A673 (cell line): ENCODE data around the gene DPP10. TPM values are rescaled to one million over a fixed set of nuclear protein-coding genes. Genes with fewer than 3 reads are reported as not detected.

Experiments
- BruUV-seq: library from RNA; stranded (reverse); fragments of 400-500 nt; replicated peaks from 2 replicates; lab custom pipeline; 2021; lab: Mats Ljungman, UMichigan
- CTCF ChIA-PET: fragments of 300-600 bp; sonication (Branson Sonifier 250); formaldehyde crosslinking; loops from one replicate; lab custom pipeline; 2022; ENCODE audit warnings: antibody characterized with exemption; lab: Charles Lee
- POLR2A ChIA-PET: fragments of 300-600 bp; sonication (Branson Sonifier 250); formaldehyde crosslinking; loops from one replicate; lab custom pipeline; 2022; ENCODE audit warnings: antibody characterized with exemption; ENCODE audit not compliant: low non-redundant PET; lab: Charles Lee
- DNase-seq: peaks from one replicate; pipeline ENCODE4 v3.0.0-alpha.2; 2015; ENCODE audit warnings: low spot score
- H3K27ac ChIP-seq: fragments of 200-600 bp; sonication (generic); 2 replicates; pipeline ENCODE4 v1.5.1; 2016; ENCODE audit warnings: mixed run types, low read depth, mild to moderate bottlenecking, mixed read lengths, antibody characterized with exemption, low read length; ENCODE audit not compliant: poor library complexity, severe bottlenecking
- H3K27me3 ChIP-seq: fragments of 200-600 bp; sonication (generic); replicated peaks from 2 replicates; pipeline ENCODE4 v1.6.1; 2017; ENCODE audit warnings: mixed run types, low read depth, mild to moderate bottlenecking, mixed read lengths, antibody characterized with exemption, low read length; ENCODE audit not compliant: insufficient read depth, poor library complexity
- H3K36me3 ChIP-seq: fragments of 200-600 bp; sonication (generic); 2 replicates; pipeline ENCODE4 v1.6.1; 2016; ENCODE audit warnings: mixed run types, mild to moderate bottlenecking, mixed read lengths, antibody characterized with exemption, low read length; ENCODE audit not compliant: insufficient read depth, poor library complexity, severe bottlenecking
- H3K4me1 ChIP-seq: fragments of 200-600 bp; sonication (generic); 2 replicates; pipeline ENCODE4 v1.6.1; 2017; ENCODE audit warnings: mixed run types, mild to moderate bottlenecking, mixed read lengths, antibody characterized with exemption, low read length; ENCODE audit not compliant: insufficient read depth, poor library complexity, severe bottlenecking
- H3K4me3 ChIP-seq: fragments of 200-600 bp; sonication (generic); 2 replicates; pipeline ENCODE4 v1.5.1; 2016; ENCODE audit warnings: low read depth, mixed run types, mild to moderate bottlenecking, mixed read lengths, low read length; ENCODE audit not compliant: poor library complexity, severe bottlenecking
- H3K9me3 ChIP-seq: fragments of 200-600 bp; sonication (generic); 2 replicates; pipeline ENCODE4 v1.6.1; 2016; ENCODE audit warnings: mixed run types, low read depth, mild to moderate bottlenecking, mixed read lengths, antibody characterized with exemption, low read length; ENCODE audit not compliant: poor library complexity, severe bottlenecking
- CTCF ChIP-seq: fragments of 300-800, 200-600 bp; sonication (generic); conservative IDR thresholded peaks from 2 replicates; pipeline ENCODE4 v1.5.1; 2017; ENCODE audit warnings: low read depth, mild to moderate bottlenecking, antibody characterized with exemption, low read length, moderate library complexity, mixed read lengths
- EZH2 ChIP-seq: fragments of 200-600 bp; sonication (generic); IDR thresholded peaks from 2 replicates; pipeline ENCODE4 v1.6.1; 2017; ENCODE audit warnings: borderline replicate concordance, low read depth, mild to moderate bottlenecking, mixed read lengths, antibody characterized with exemption, low read length; ENCODE audit not compliant: poor library complexity, severe bottlenecking
- intact Hi-C: fragments of 100-400 bp; cut with micrococcal nuclease; formaldehyde crosslinking; loops from one replicate; pipeline ENCODE4 v1.10.0; 2022; ENCODE audit not compliant: unreplicated experiment
- total RNA-seq: library from RNA; stranded (reverse); gene quantifications from 2 replicates; pipeline ENCODE4 v1.2.3, GENCODE V29; 2021

Gene DPP10
- total RNA-seq, 1 experiment from 2014 or later: not detected

DNA sequence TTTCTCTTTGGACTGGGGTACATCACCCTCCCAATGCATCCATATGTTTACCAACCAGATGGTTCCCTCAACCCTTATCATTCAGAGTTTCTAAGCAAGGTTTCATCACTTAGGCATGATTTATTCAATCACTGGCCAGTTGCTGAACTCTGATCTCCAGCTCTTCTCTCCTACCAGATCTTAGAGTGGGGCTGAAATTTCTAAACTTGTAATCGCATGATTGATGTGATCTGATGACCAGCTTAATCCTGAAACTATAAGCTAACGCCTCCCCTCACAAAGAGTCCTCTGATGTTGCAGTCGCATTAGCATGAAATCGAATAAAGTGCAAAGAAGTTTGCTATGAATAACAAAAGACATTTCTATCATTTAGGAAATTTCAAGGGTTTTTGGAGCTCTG, 1082.0 kb downstream of the DPP10 start:
- CTCF ChIA-PET: no interaction called here
- intact Hi-C loops: no loop called here
- H3K36me3 ChIP-seq: no peaks in the 10 kb centered on the region

DNA sequence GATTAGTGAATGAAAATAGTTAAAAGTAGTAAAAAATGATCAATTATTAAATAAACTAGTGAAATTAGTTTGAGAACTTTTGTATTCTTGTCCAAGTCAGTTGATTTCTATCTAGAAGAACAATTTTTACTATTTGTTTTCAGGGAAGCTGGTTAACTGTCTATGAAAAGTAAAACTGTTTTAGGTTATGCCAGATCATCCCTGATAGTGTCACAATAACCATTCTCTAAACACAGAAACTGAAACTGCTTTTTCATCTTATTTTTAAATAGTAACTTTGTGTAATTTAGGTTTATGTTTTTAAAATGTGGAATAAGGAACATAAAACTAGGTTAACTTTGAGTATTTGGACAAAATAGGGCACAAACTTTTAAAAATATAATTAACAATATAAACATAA, 1087.2 kb downstream of the DPP10 start:
- no peaks in the 10 kb centered on the region for H3K4me1 ChIP-seq
- no peak for DNase-seq
- TF ChIP-seq EZH2: no peak
- TF ChIP-seq CTCF: no peak
- intact Hi-C loops: no loop called here
- H3K4me3 ChIP-seq: no peak overlapping the region
- H3K9me3 ChIP-seq: peaks cover 35% of the 10 kb centered on the region
- CTCF ChIA-PET: no interaction called here
- POLR2A ChIA-PET: no interaction called here
- no peak overlapping the region for H3K27ac ChIP-seq
- no TSS peak for BruUV-seq
- H3K36me3 ChIP-seq: no peaks in the 10 kb centered on the region
- H3K27me3 ChIP-seq: no peaks in the 10 kb centered on the region

More for the DNA sequence above, 1082.0 kb downstream of the DPP10 start:
- TF ChIP-seq EZH2 (no peak), CTCF (no peak)
- no peak for DNase-seq
- BruUV-seq: no TSS peak
- H3K4me3 ChIP-seq: no peak overlapping the region
- peaks cover 23% of the 10 kb centered on the region for H3K9me3 ChIP-seq
- POLR2A ChIA-PET: no interaction called here
- H3K4me1 ChIP-seq: no peaks in the 10 kb centered on the region
- no peaks in the 10 kb centered on the region for H3K27me3 ChIP-seq
- H3K27ac ChIP-seq: no peak overlapping the region

- intact Hi-C loops: no loop called here
- POLR2A ChIA-PET: no interaction called here
Measured at GRCh38 chr2:115533081-115533480, 1090.6 kb downstream of the DPP10 start.

More at GRCh38 chr2:115533081-115533480, 1090.6 kb downstream of the DPP10 start:
- Histone ChIP-seq H3K27ac (no peak overlapping the region), H3K36me3 (no peaks in the 10 kb centered on the region), H3K9me3 (peaks cover 38% of the 10 kb centered on the region), H3K4me3 (no peak overlapping the region), H3K27me3 (no peaks in the 10 kb centered on the region), H3K4me1 (no peaks in the 10 kb centered on the region)
- no peak for TF ChIP-seq EZH2
- TF ChIP-seq CTCF: no peak
- BruUV-seq: no TSS peak
- CTCF ChIA-PET: no interaction called here
- no peak for DNase-seq
